Activated naive CD4-positive, alpha-beta T cell treated with anti-CD3 and anti-CD28 coated beads, Interleukin-2, amount 50 U/mL, for 72 hours (primary cell): Measurements from ENCODE around the gene CSTF2. TPM values are rescaled to one million over a fixed set of nuclear protein-coding genes. Genes with fewer than 3 reads are reported as not detected.

Experiments used
- ATAC-seq, 2 donors: fragments of 150-1000 bp; cut with Tn5 transposase; 2 replicates each; pipeline ENCODE4 v1.10.0; 2021; ENCODE audit warnings: mild to moderate bottlenecking in 2 of 2, moderate library complexity in 2 of 2
- DNase-seq, 2 donors: peaks; one replicate each; pipeline ENCODE4 v3.0.0; 2021 to 2022; ENCODE audit warnings: low spot score in 2 of 2
- H3K27ac Mint-ChIP-seq, 2 donors: one replicate each; pipeline ENCODE4 v1.8.0; 2022; ENCODE audit warnings: mild to moderate bottlenecking in 2 of 2, mixed read lengths in 2 of 2
- H3K36me3 Mint-ChIP-seq, 2 donors: one replicate each; pipeline ENCODE4 v1.8.0; 2022; ENCODE audit warnings: mixed read lengths in 2 of 2
- H3K9me3 Mint-ChIP-seq, 2 donors: one replicate each; pipeline ENCODE4 v1.8.0; 2022; ENCODE audit warnings: mixed read lengths in 2 of 2
- total RNA-seq, 2 donors: library from RNA; stranded (reverse); gene quantifications; one replicate each; pipeline ENCODE4 v1.2.3, GENCODE V29; 2022

Gene CSTF2
- total RNA-seq, 2 donors from 2014 or later, result 30.9 to 52.5 TPM

- no peak for ATAC-seq
- DNase-seq, result no peak
- no peaks in the 10 kb centered on the region for H3K9me3 Mint-ChIP-seq
- H3K27ac Mint-ChIP-seq, result no peak overlapping the region
- no peaks in the 10 kb centered on the region for H3K36me3 Mint-ChIP-seq
Observed at GRCh38 chrX:100852810-100853209, 32.6 kb downstream of the CSTF2 start.

- Mint-ChIP-seq H3K36me3 (no peaks in the 10 kb centered on the region), H3K9me3 (no peaks in the 10 kb centered on the region), H3K27ac (no peak overlapping the region)
- ATAC-seq (no peak), DNase-seq (no peak)
Observed at GRCh38 chrX:100863326-100863864, 43.2 kb downstream of the CSTF2 start.

GRCh38 chrX:100864657-100865391 is 44.6 kb downstream of the CSTF2 start:
- Mint-ChIP-seq H3K9me3 (no peaks in the 10 kb centered on the region), H3K27ac (no peak overlapping the region), H3K36me3 (no peaks in the 10 kb centered on the region)
- peak in 1 of 2 donors; percentile 13 for ATAC-seq
- DNase-seq, result no peak

GRCh38 chrX:100868273-100868672 is 48.1 kb downstream of the CSTF2 start:
- H3K9me3 Mint-ChIP-seq, result no peaks in the 10 kb centered on the region
- ATAC-seq (no peak), DNase-seq (no peak)
- H3K36me3 Mint-ChIP-seq, result no peaks in the 10 kb centered on the region
- no peak overlapping the region for H3K27ac Mint-ChIP-seq

- no peak for DNase-seq
- ATAC-seq, result no peak
- H3K27ac Mint-ChIP-seq, result no peak overlapping the region
- no peaks in the 10 kb centered on the region for H3K36me3 Mint-ChIP-seq
- no peaks in the 10 kb centered on the region for H3K9me3 Mint-ChIP-seq
Observed at GRCh38 chrX:100870527-100870926, 50.3 kb downstream of the CSTF2 start.

GRCh38 chrX:100871594-100872560 is 51.7 kb downstream of the CSTF2 start:
- Mint-ChIP-seq H3K36me3 (no peaks in the 10 kb centered on the region), H3K27ac (no peak overlapping the region), H3K9me3 (no peaks in the 10 kb centered on the region)
- ATAC-seq (no peak), DNase-seq (no peak)

- ATAC-seq (no peak), DNase-seq (no peak)
- Mint-ChIP-seq H3K9me3 (no peaks in the 10 kb centered on the region), H3K27ac (no peak within 1 kb of the TSS), H3K36me3 (no peaks in the 10 kb centered on the region)
Observed at GRCh38 chrX:100874325-100874724, 54.1 kb downstream of the CSTF2 start, which contains the start of gene NOX1. Gene NOX1 (minus strand): TSS chrX:100874359. CDS start chrX:100874139, 220 bp downstream.

- H3K9me3 Mint-ChIP-seq, result no peaks in the 10 kb centered on the region
- H3K36me3 Mint-ChIP-seq, result no peaks in the 10 kb centered on the region
- DNase-seq (no peak), ATAC-seq (no peak)
- H3K27ac Mint-ChIP-seq, result no peak overlapping the region
Observed at GRCh38 chrX:100880368-100880767, 60.2 kb downstream of the CSTF2 start.

GRCh38 chrX:100883654-100884053 is 63.5 kb downstream of the CSTF2 start:
- DNase-seq (no peak), ATAC-seq (no peak)
- Mint-ChIP-seq H3K9me3 (no peaks in the 10 kb centered on the region), H3K27ac (no peak overlapping the region), H3K36me3 (no peaks in the 10 kb centered on the region)

Other genes with a start within 250 kb of the CSTF2 start
- not detected for gene TNMD, start 235.5 kb upstream of the CSTF2 start, total RNA-seq
- under 1 TPM in 1 of 2 donors, not detected in 1; 0.73 TPM for gene TSPAN6, start 183.6 kb upstream of the CSTF2 start, total RNA-seq
- not detected for gene SRPX2, start 176.2 kb upstream of the CSTF2 start, total RNA-seq
- not detected for gene SYTL4, start 88.3 kb upstream of the CSTF2 start, total RNA-seq
- gene NOX1, start 54.0 kb downstream of the CSTF2 start, total RNA-seq, result not detected
- 1 to 10 TPM in 1 of 2 donors, under 1 TPM in 1; 0.77 to 2.0 TPM for gene XKRX, start 108.5 kb downstream of the CSTF2 start, total RNA-seq
- gene ARL13A, start 149.3 kb downstream of the CSTF2 start, total RNA-seq, result not detected
- gene TRMT2B, start 231.7 kb downstream of the CSTF2 start, total RNA-seq, result 10 to 100 TPM; 25.3 to 34.1 TPM